ENCODE results near the gene AIMP1.

DNA sequence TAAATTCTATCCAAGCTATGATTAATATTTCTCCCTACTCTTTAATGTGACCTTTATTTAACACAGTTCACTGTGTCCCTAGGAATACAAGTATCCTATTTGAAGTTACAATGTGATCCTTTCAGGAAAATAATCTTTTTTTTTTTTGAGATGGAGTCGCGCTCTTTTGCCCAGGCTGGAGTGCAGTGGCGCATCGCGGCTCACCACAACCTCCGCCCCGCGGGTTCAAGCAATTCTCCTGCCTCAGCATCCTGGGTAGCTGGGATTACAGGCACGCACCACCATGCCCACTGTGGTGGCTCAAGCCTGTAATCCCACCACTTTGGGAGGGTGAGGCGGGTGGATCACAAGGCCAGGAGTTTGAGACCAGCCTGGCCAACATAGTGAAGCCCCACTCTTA is 22.3 kb upstream of the AIMP1 start:
- TF ChIP-seq REST (IDR thresholded peaks at IDR 0.05; ENCODE audit: insufficient replicate concordance, low read depth) = no peak
- TF ChIP-seq, protein P1, sequence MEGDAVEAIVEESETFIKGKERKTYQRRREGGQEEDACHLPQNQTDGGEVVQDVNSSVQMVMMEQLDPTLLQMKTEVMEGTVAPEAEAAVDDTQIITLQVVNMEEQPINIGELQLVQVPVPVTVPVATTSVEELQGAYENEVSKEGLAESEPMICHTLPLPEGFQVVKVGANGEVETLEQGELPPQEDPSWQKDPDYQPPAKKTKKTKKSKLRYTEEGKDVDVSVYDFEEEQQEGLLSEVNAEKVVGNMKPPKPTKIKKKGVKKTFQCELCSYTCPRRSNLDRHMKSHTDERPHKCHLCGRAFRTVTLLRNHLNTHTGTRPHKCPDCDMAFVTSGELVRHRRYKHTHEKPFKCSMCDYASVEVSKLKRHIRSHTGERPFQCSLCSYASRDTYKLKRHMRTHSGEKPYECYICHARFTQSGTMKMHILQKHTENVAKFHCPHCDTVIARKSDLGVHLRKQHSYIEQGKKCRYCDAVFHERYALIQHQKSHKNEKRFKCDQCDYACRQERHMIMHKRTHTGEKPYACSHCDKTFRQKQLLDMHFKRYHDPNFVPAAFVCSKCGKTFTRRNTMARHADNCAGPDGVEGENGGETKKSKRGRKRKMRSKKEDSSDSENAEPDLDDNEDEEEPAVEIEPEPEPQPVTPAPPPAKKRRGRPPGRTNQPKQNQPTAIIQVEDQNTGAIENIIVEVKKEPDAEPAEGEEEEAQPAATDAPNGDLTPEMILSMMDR (IDR thresholded peaks at IDR 0.05; ENCODE audit: insufficient read depth, low read length) = no peak
